ENCODE data around the gene CDK16. TPM values are rescaled to one million over a fixed set of nuclear protein-coding genes. Genes with fewer than 3 reads are reported as not detected.
A peak's percentile ranks its signal among the peaks of the same experiment; 100 is the strongest.

The CDK16 gene
- total RNA-seq, 2 experiments from 2014 or later = 68.5 to 86.1 TPM

- Histone ChIP-seq H3K9me3 (ENCODE audit: low read length) (no peaks in the 10 kb centered on the region), H3K9me2 (ENCODE audit: insufficient read depth, low read length) (no peaks in the 10 kb centered on the region), H3K27ac (ENCODE audit: low read depth, low read length, poor library complexity, severe bottlenecking) (no peak overlapping the region), H3K36me3 (ENCODE audit: insufficient read depth, low read length) (peaks cover 87% of the 10 kb centered on the region), H2AFZ (ENCODE audit: low read length) (no peak overlapping the region), H3K4me1 (ENCODE audit: insufficient read depth, low read length, poor library complexity, severe bottlenecking) (peaks cover 11% of the 10 kb centered on the region), H3K4me3 (ENCODE audit: low read depth, low read length, poor library complexity, severe bottlenecking) (no peak overlapping the region), H3K4me2 (ENCODE audit: low read length) (no peak overlapping the region), H3K79me2 (ENCODE audit: insufficient read depth, low read depth, low read length) (no peaks in the 10 kb centered on the region), H4K20me1 (ENCODE audit: insufficient read depth, low read length) (no peaks in the 10 kb centered on the region)
- intact Hi-C loops (cut with micrococcal nuclease; ENCODE audit: unreplicated experiment) = no loop called here
- TF ChIP-seq, protein P1, sequence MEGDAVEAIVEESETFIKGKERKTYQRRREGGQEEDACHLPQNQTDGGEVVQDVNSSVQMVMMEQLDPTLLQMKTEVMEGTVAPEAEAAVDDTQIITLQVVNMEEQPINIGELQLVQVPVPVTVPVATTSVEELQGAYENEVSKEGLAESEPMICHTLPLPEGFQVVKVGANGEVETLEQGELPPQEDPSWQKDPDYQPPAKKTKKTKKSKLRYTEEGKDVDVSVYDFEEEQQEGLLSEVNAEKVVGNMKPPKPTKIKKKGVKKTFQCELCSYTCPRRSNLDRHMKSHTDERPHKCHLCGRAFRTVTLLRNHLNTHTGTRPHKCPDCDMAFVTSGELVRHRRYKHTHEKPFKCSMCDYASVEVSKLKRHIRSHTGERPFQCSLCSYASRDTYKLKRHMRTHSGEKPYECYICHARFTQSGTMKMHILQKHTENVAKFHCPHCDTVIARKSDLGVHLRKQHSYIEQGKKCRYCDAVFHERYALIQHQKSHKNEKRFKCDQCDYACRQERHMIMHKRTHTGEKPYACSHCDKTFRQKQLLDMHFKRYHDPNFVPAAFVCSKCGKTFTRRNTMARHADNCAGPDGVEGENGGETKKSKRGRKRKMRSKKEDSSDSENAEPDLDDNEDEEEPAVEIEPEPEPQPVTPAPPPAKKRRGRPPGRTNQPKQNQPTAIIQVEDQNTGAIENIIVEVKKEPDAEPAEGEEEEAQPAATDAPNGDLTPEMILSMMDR (conservative IDR thresholded peaks at IDR 0.05; ENCODE audit: low read length) = no peak
- no peak for TF ChIP-seq EZH2phosphoT487 (IDR thresholded peaks at IDR 0.05; ENCODE audit: borderline replicate concordance, low read depth, low read length)
- no peak for DNase-seq (ENCODE audit: low spot score)
- ChIA-PET CTCF (ENCODE audit: unreplicated experiment) (no interaction called here), POLR2A (no interaction called here)
- no TSS peak for BruUV-seq (replicated peaks)
Observed at GRCh38 chrX:47212381-47213293, 5.8 kb upstream of the CDK16 start.

- H3K9me2 ChIP-seq (ENCODE audit: insufficient read depth, low read length) = no peaks in the 10 kb centered on the region
- intact Hi-C loops (cut with micrococcal nuclease; ENCODE audit: unreplicated experiment) = no loop called here
- H3K4me1 ChIP-seq (ENCODE audit: insufficient read depth, low read length, poor library complexity, severe bottlenecking) = peaks cover 11% of the 10 kb centered on the region
- H3K36me3 ChIP-seq (ENCODE audit: insufficient read depth, low read length) = peaks cover 73% of the 10 kb centered on the region
- ChIA-PET CTCF (ENCODE audit: unreplicated experiment) (no interaction called here), POLR2A (no interaction called here)
- no peak overlapping the region for H3K27ac ChIP-seq (ENCODE audit: low read depth, low read length, poor library complexity, severe bottlenecking)
- no peak overlapping the region for H3K4me2 ChIP-seq (ENCODE audit: low read length)
- DNase-seq (ENCODE audit: low spot score) = no peak
- H3K4me3 ChIP-seq (ENCODE audit: low read depth, low read length, poor library complexity, severe bottlenecking) = no peak overlapping the region
- peaks cover 10% of the 10 kb centered on the region for H3K79me2 ChIP-seq (ENCODE audit: insufficient read depth, low read depth, low read length)
- peaks cover 4% of the 10 kb centered on the region for H4K20me1 ChIP-seq (ENCODE audit: insufficient read depth, low read length)
- BruUV-seq (replicated peaks) = TSS peak; percentile 94
- no peaks in the 10 kb centered on the region for H3K9me3 ChIP-seq (ENCODE audit: low read length)
- no peak for TF ChIP-seq EZH2phosphoT487 (IDR thresholded peaks at IDR 0.05; ENCODE audit: borderline replicate concordance, low read depth, low read length)
- TF ChIP-seq, protein P1 (conservative IDR thresholded peaks at IDR 0.05; ENCODE audit: low read length) = no peak
- no peak overlapping the region for H2AFZ ChIP-seq (ENCODE audit: low read length)
Observed at GRCh38 chrX:47214435-47215077, 3.9 kb upstream of the CDK16 start.
